ENCODE data around the gene KCTD1. TPM values are rescaled to one million over a fixed set of nuclear protein-coding genes. Genes with fewer than 3 reads are reported as not detected.
"Not testable (repeated sequence)": the region's sequence is repeated elsewhere in the genome, so short reads cannot be mapped to it uniquely, and the experiment has no call there.

The KCTD1 gene
- total RNA-seq, 1 donor from 2014 or later: 5.5 TPM

GRCh38 chr18:26459340-26459739 is 89.0 kb downstream of the KCTD1 start:
- intact Hi-C loops (cut with micrococcal nuclease): no loop called here

GRCh38 chr18:26458526-26459232 is 89.7 kb downstream of the KCTD1 start:
- intact Hi-C loops (cut with micrococcal nuclease): no loop called here

GRCh38 chr18:26457611-26458353 is 90.6 kb downstream of the KCTD1 start:
- intact Hi-C loops (cut with micrococcal nuclease): no loop called here

- intact Hi-C loops (cut with micrococcal nuclease): no loop called here
Measured at GRCh38 chr18:26457195-26457594, 91.2 kb downstream of the KCTD1 start.

GRCh38 chr18:26456070-26456491 is 92.3 kb downstream of the KCTD1 start:
- intact Hi-C loops (cut with micrococcal nuclease): no loop called here

- intact Hi-C loops (cut with micrococcal nuclease): no loop called here
Measured at GRCh38 chr18:26455639-26456038, 92.7 kb downstream of the KCTD1 start.

GRCh38 chr18:26454616-26455015 is 93.7 kb downstream of the KCTD1 start:
- intact Hi-C loops (cut with micrococcal nuclease): no loop called here

- intact Hi-C loops (cut with micrococcal nuclease): no loop called here
Measured at GRCh38 chr18:26454192-26454591, 94.2 kb downstream of the KCTD1 start.

- intact Hi-C loops (cut with micrococcal nuclease): no loop called here
Measured at GRCh38 chr18:26453386-26453901, 94.9 kb downstream of the KCTD1 start.

- intact Hi-C loops (cut with micrococcal nuclease): no loop called here
Measured at GRCh38 chr18:26450989-26451682, 97.2 kb downstream of the KCTD1 start.

GRCh38 chr18:26448714-26449159 is 99.6 kb downstream of the KCTD1 start:
- intact Hi-C loops (cut with micrococcal nuclease): no loop called here

- intact Hi-C loops (cut with micrococcal nuclease): no loop called here
Measured at GRCh38 chr18:26443853-26444252, 104.5 kb downstream of the KCTD1 start.

GRCh38 chr18:26442126-26442525 is 106.2 kb downstream of the KCTD1 start:
- intact Hi-C loops (cut with micrococcal nuclease): no loop called here

- intact Hi-C loops (cut with micrococcal nuclease): no loop called here
Measured at GRCh38 chr18:26440644-26441043, 107.7 kb downstream of the KCTD1 start.

GRCh38 chr18:26439537-26439936 is 108.8 kb downstream of the KCTD1 start:
- intact Hi-C loops (cut with micrococcal nuclease): no loop called here

- intact Hi-C loops (cut with micrococcal nuclease): no loop called here
Measured at GRCh38 chr18:26438980-26439379, 109.4 kb downstream of the KCTD1 start.

- intact Hi-C loops (cut with micrococcal nuclease): not testable (repeated sequence)
Measured at GRCh38 chr18:26437634-26438033, 110.7 kb downstream of the KCTD1 start.

- intact Hi-C loops (cut with micrococcal nuclease): no loop called here
Measured at GRCh38 chr18:26436176-26437051, 111.9 kb downstream of the KCTD1 start.

- intact Hi-C loops (cut with micrococcal nuclease): no loop called here
Measured at GRCh38 chr18:26435415-26436095, 112.8 kb downstream of the KCTD1 start.

GRCh38 chr18:26434887-26435286 is 113.5 kb downstream of the KCTD1 start:
- intact Hi-C loops (cut with micrococcal nuclease): no loop called here
